ENCODE measurements around the gene AFAP1.

DNA sequence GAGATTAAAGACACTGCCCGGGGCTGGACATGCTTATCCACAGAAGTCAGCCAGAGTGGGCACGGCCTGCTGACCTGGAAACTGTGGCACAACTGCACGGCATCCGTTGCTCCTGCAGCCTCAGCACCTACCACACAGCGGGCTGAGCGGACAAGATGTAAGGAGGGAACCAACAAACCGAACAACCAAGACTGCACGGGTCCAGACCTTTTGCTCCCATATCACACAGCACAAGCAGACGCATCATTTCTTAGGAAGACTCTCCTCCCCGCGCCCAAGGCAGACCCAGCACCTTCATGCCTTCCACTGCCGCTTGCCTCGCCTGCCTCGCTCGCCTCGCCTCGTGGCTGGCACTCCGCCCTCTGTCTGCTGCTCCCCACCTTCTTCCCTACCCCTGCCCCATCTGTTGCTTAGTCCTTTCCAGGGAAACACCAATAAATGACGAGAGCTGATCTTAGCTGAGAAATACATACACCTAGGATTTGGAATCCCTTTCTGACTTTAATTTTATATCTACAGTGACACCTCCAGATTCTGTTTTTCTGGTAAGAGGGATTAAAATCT lies 79.0 kb downstream of the AFAP1 start:
- no peak for TF ChIP-seq POLR2A (IDR thresholded peaks at IDR 0.05)
- TF ChIP-seq, protein P1, sequence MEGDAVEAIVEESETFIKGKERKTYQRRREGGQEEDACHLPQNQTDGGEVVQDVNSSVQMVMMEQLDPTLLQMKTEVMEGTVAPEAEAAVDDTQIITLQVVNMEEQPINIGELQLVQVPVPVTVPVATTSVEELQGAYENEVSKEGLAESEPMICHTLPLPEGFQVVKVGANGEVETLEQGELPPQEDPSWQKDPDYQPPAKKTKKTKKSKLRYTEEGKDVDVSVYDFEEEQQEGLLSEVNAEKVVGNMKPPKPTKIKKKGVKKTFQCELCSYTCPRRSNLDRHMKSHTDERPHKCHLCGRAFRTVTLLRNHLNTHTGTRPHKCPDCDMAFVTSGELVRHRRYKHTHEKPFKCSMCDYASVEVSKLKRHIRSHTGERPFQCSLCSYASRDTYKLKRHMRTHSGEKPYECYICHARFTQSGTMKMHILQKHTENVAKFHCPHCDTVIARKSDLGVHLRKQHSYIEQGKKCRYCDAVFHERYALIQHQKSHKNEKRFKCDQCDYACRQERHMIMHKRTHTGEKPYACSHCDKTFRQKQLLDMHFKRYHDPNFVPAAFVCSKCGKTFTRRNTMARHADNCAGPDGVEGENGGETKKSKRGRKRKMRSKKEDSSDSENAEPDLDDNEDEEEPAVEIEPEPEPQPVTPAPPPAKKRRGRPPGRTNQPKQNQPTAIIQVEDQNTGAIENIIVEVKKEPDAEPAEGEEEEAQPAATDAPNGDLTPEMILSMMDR (IDR thresholded peaks at IDR 0.05), result no peak

Measured in uterus (tissue), 2 donors.